Measurements from ENCODE around the gene ELOVL6.
"Not testable (repeated sequence)": the region's sequence is repeated elsewhere in the genome, so short reads cannot be mapped to it uniquely, and the experiment has no call there.

ELOVL6 gene

GRCh38 chr4:110157166-110157565, 41.2 kb downstream of the ELOVL6 start:
- DNase-seq = not testable (repeated sequence)

- no peak for DNase-seq
Observed at GRCh38 chr4:110156442-110156841, 42.0 kb downstream of the ELOVL6 start.

GRCh38 chr4:110155654-110156053, 42.8 kb downstream of the ELOVL6 start:
- DNase-seq = no peak

GRCh38 chr4:110154582-110154981, 43.8 kb downstream of the ELOVL6 start:
- no peak for DNase-seq

GRCh38 chr4:110152386-110152785, 46.0 kb downstream of the ELOVL6 start:
- no peak for DNase-seq

- no peak for DNase-seq
Observed at GRCh38 chr4:110149089-110149488, 49.3 kb downstream of the ELOVL6 start.

- DNase-seq = no peak
Observed at GRCh38 chr4:110142461-110142860, 56.0 kb downstream of the ELOVL6 start.

GRCh38 chr4:110139815-110140214, 58.6 kb downstream of the ELOVL6 start:
- no peak for DNase-seq

GRCh38 chr4:110139111-110139510, 59.3 kb downstream of the ELOVL6 start:
- no peak for DNase-seq

- no peak for DNase-seq
Observed at GRCh38 chr4:110138551-110138950, 59.9 kb downstream of the ELOVL6 start.

- DNase-seq = no peak
Observed at GRCh38 chr4:110137829-110138228, 60.6 kb downstream of the ELOVL6 start.

GRCh38 chr4:110135523-110135922, 62.9 kb downstream of the ELOVL6 start:
- DNase-seq = no peak

- DNase-seq = no peak
Observed at GRCh38 chr4:110135076-110135475, 63.3 kb downstream of the ELOVL6 start.

GRCh38 chr4:110134269-110134869, 64.0 kb downstream of the ELOVL6 start:
- no peak for DNase-seq

- DNase-seq = no peak
Observed at GRCh38 chr4:110132816-110133719, 65.3 kb downstream of the ELOVL6 start.

GRCh38 chr4:110131916-110132315, 66.5 kb downstream of the ELOVL6 start:
- no peak for DNase-seq

- no peak for DNase-seq
Observed at GRCh38 chr4:110130576-110131358, 67.6 kb downstream of the ELOVL6 start.

GRCh38 chr4:110129544-110129943, 68.9 kb downstream of the ELOVL6 start:
- no peak for DNase-seq

- DNase-seq = no peak
Observed at GRCh38 chr4:110128472-110128919, 69.9 kb downstream of the ELOVL6 start.

GRCh38 chr4:110128029-110128428, 70.4 kb downstream of the ELOVL6 start:
- no peak for DNase-seq

- no peak for DNase-seq
Observed at GRCh38 chr4:110124711-110125110, 73.7 kb downstream of the ELOVL6 start.

- no peak for DNase-seq
Observed at GRCh38 chr4:110122201-110122600, 76.2 kb downstream of the ELOVL6 start.

- no peak for DNase-seq
Observed at GRCh38 chr4:110120506-110120905, 77.9 kb downstream of the ELOVL6 start.
